Measurements from ENCODE around the gene PPP1R37. TPM values are rescaled to one million over a fixed set of nuclear protein-coding genes. Genes with fewer than 3 reads are reported as not detected.
A peak's percentile ranks its signal among the peaks of the same experiment; 100 is the strongest.

PPP1R37 gene
- total and polyA plus RNA-seq, 2 of the 13 experiments (the other 11 are each of a cell fraction or from before 2014, with no cell fraction given): 9.0 to 14.3 TPM

DNA sequence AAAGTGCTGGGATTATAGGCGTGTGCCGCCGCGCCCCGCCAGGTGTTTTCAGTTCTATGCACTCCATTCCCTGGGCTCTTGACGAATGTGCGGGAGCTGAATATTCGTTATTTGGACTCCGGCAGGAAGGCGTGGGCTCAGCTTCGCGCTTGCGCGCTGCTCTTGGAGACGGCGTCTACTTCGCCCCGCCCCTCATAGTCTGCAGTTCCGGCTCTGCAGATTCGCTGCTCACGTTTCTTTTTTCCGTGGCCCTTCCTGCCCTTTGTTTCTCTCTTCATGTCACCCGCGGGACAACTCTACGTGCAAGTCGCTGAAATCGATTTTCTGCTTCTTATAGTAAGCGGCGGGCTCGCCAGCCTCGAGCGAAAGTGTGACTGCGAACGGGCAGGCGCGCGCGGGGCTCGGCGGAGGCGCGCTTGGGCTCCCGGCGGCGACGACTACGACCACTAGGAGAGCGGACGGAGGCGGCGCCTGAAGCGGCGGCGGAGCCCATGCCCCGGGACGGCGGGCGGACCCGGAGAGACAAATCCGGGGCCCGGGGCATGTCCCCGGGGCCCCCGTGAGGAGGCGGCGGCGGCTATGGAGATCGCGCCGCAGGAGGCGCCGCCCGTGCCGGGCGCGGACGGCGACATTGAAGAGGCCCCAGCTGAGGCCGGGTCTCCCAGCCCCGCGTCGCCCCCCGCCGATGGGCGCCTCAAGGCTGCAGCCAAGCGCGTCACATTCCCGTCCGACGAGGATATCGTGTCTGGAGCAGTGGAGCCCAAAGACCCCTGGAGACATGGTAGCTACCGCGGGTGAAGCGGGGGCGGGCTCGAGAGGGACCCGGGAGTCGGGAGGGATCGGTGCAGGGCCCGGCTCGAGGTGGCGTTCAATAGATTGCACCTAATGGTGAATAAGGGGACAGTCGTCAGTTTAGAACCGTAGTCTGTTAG, at the start of gene PPP1R37 (continued):
- TF ChIP-seq, protein P1, sequence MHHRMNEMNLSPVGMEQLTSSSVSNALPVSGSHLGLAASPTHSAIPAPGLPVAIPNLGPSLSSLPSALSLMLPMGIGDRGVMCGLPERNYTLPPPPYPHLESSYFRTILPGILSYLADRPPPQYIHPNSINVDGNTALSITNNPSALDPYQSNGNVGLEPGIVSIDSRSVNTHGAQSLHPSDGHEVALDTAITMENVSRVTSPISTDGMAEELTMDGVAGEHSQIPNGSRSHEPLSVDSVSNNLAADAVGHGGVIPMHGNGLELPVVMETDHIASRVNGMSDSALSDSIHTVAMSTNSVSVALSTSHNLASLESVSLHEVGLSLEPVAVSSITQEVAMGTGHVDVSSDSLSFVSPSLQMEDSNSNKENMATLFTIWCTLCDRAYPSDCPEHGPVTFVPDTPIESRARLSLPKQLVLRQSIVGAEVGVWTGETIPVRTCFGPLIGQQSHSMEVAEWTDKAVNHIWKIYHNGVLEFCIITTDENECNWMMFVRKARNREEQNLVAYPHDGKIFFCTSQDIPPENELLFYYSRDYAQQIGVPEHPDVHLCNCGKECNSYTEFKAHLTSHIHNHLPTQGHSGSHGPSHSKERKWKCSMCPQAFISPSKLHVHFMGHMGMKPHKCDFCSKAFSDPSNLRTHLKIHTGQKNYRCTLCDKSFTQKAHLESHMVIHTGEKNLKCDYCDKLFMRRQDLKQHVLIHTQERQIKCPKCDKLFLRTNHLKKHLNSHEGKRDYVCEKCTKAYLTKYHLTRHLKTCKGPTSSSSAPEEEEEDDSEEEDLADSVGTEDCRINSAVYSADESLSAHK (CRISPR knock-in tag; IDR thresholded peaks at IDR 0.05; ENCODE audit: borderline replicate concordance): no peak
- TF ChIP-seq, protein P2, sequence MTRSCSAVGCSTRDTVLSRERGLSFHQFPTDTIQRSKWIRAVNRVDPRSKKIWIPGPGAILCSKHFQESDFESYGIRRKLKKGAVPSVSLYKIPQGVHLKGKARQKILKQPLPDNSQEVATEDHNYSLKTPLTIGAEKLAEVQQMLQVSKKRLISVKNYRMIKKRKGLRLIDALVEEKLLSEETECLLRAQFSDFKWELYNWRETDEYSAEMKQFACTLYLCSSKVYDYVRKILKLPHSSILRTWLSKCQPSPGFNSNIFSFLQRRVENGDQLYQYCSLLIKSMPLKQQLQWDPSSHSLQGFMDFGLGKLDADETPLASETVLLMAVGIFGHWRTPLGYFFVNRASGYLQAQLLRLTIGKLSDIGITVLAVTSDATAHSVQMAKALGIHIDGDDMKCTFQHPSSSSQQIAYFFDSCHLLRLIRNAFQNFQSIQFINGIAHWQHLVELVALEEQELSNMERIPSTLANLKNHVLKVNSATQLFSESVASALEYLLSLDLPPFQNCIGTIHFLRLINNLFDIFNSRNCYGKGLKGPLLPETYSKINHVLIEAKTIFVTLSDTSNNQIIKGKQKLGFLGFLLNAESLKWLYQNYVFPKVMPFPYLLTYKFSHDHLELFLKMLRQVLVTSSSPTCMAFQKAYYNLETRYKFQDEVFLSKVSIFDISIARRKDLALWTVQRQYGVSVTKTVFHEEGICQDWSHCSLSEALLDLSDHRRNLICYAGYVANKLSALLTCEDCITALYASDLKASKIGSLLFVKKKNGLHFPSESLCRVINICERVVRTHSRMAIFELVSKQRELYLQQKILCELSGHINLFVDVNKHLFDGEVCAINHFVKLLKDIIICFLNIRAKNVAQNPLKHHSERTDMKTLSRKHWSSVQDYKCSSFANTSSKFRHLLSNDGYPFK (CRISPR knock-in tag; IDR thresholded peaks at IDR 0.05; ENCODE audit: borderline replicate concordance): peak; percentile 74; the same call in 1 of the 2 replicates
- TF ChIP-seq ZNF335 (CRISPR knock-in tag; IDR thresholded peaks at IDR 0.05) (peak; percentile 37; the same call in 1 of the 2 replicates), NR2C2 (CRISPR knock-in tag; IDR thresholded peaks at IDR 0.05; ENCODE audit: borderline replicate concordance) (peak; percentile 57; the same call in 1 of the 2 replicates), GFI1 (CRISPR knock-in tag; IDR thresholded peaks at IDR 0.05; ENCODE audit: borderline replicate concordance) (peak; percentile 76; the same call in 1 of the 2 replicates), BORCS8-MEF2B (CRISPR knock-in tag; IDR thresholded peaks at IDR 0.05) (peak; percentile 62), ASH2L (IDR thresholded peaks at IDR 0.05; ENCODE audit: insufficient read length, low read depth, low read length) (peak; percentile 100), ZNF567 (CRISPR knock-in tag; IDR thresholded peaks at IDR 0.05; ENCODE audit: borderline replicate concordance) (peak; percentile 83; the same call in 1 of the 2 replicates), IKZF4 (CRISPR knock-in tag; IDR thresholded peaks at IDR 0.05; ENCODE audit: borderline replicate concordance, low read depth, not compliant biosample characterization) (peak; percentile 29), U2AF1 (optimal IDR thresholded peaks at IDR 0.05; ENCODE audit: low read depth, low read length) (peak; percentile 85)
- TF ChIP-seq, protein P3, sequence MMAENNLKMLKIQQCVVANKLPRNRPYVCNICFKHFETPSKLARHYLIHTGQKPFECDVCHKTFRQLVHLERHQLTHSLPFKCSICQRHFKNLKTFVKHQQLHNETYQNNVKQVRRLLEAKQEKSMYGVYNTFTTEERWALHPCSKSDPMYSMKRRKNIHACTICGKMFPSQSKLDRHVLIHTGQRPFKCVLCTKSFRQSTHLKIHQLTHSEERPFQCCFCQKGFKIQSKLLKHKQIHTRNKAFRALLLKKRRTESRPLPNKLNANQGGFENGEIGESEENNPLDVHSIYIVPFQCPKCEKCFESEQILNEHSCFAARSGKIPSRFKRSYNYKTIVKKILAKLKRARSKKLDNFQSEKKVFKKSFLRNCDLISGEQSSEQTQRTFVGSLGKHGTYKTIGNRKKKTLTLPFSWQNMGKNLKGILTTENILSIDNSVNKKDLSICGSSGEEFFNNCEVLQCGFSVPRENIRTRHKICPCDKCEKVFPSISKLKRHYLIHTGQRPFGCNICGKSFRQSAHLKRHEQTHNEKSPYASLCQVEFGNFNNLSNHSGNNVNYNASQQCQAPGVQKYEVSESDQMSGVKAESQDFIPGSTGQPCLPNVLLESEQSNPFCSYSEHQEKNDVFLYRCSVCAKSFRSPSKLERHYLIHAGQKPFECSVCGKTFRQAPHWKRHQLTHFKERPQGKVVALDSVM (CRISPR knock-in tag; IDR thresholded peaks at IDR 0.05): peak; percentile 48; the same call in 1 of the 2 replicates
- TF ChIP-seq, protein P4, sequence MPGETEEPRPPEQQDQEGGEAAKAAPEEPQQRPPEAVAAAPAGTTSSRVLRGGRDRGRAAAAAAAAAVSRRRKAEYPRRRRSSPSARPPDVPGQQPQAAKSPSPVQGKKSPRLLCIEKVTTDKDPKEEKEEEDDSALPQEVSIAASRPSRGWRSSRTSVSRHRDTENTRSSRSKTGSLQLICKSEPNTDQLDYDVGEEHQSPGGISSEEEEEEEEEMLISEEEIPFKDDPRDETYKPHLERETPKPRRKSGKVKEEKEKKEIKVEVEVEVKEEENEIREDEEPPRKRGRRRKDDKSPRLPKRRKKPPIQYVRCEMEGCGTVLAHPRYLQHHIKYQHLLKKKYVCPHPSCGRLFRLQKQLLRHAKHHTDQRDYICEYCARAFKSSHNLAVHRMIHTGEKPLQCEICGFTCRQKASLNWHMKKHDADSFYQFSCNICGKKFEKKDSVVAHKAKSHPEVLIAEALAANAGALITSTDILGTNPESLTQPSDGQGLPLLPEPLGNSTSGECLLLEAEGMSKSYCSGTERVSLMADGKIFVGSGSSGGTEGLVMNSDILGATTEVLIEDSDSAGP (CRISPR knock-in tag; IDR thresholded peaks at IDR 0.05; ENCODE audit: borderline replicate concordance): peak; percentile 71; the same call in 1 of the 2 replicates

All from HepG2 (cell line).